DOHH2 (cell line): ENCODE data around the gene IGF2.

Experiments
- CTCF ChIP-seq: fragments of 200-600 bp; sonication (generic); IDR thresholded peaks from one replicate; pipeline ENCODE4 v1.5.1; 2014; ENCODE audit warnings: antibody characterized with exemption, mild to moderate bottlenecking, low read depth, low read length; ENCODE audit not compliant: poor library complexity, severe bottlenecking
- EZH2phosphoT487 ChIP-seq: fragments of 200-600 bp; sonication (generic); IDR thresholded peaks from 2 replicates; pipeline ENCODE4 v1.6.1; 2017; ENCODE audit warnings: borderline replicate concordance, mild to moderate bottlenecking, antibody characterized with exemption, low read length, moderate library complexity, mixed read lengths

GRCh38 chr11:2123628-2123960, 15.6 kb downstream of the IGF2 start:
- TF ChIP-seq CTCF (no peak), EZH2phosphoT487 (no peak)
